Measurements from ENCODE around the gene FAM163A.

DNA sequence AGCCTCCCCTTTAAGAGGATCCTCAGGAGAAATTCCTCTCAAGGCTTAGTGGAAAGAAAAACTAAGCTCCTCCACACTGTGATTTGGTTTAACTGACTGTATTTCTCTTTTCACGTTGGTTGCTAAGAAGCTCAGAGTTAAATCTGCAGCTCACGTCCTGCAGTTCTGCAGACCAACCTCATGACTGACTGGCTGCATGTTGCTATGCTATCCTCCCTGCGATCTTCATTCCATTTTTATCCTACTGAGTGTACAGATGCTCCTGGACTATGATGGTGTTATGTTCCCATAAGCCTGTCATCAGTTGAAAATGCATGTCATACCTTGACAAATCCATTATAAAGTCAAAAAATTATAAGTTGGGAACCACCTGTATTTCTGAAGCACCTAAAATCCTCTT lies 34.6 kb downstream of the FAM163A start:
- TF ChIP-seq EZH2phosphoT487 (IDR thresholded peaks at IDR 0.05; ENCODE audit: borderline replicate concordance): no peak
- TF ChIP-seq, protein P1, sequence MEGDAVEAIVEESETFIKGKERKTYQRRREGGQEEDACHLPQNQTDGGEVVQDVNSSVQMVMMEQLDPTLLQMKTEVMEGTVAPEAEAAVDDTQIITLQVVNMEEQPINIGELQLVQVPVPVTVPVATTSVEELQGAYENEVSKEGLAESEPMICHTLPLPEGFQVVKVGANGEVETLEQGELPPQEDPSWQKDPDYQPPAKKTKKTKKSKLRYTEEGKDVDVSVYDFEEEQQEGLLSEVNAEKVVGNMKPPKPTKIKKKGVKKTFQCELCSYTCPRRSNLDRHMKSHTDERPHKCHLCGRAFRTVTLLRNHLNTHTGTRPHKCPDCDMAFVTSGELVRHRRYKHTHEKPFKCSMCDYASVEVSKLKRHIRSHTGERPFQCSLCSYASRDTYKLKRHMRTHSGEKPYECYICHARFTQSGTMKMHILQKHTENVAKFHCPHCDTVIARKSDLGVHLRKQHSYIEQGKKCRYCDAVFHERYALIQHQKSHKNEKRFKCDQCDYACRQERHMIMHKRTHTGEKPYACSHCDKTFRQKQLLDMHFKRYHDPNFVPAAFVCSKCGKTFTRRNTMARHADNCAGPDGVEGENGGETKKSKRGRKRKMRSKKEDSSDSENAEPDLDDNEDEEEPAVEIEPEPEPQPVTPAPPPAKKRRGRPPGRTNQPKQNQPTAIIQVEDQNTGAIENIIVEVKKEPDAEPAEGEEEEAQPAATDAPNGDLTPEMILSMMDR (conservative IDR thresholded peaks at IDR 0.05; ENCODE audit: low read length): no peak
